Stomach (tissue), 9 donors: Measurements from ENCODE around the gene IL2RG. TPM values are rescaled to one million over a fixed set of nuclear protein-coding genes. Genes with fewer than 3 reads are reported as not detected.

ENCODE experiments used
- DNase-seq, 2 donors: peaks; one replicate each; pipeline versions ENCODE4 v3.0.0 to v3.0.0-alpha.2; 2013 to 2019
- H3K27ac ChIP-seq, 5 donors: fragments of 200-600 bp in 4 of 5; sonication (generic) in 4 of 5; one replicate each; pipeline ENCODE4 v1.5.1; 2013 to 2019; ENCODE audit warnings: mild to moderate bottlenecking in 1 of 5, moderate library complexity in 1 of 5
- H3K27me3 ChIP-seq, 3 donors: fragments of 200-600 bp; sonication (generic); one replicate each; pipeline ENCODE4 v1.5.1; 2017 to 2019; ENCODE audit warnings: mixed run types in 1 of 3
- H3K36me3 ChIP-seq, 4 donors: fragments of 200-600 bp; sonication (generic); 1 replicate in 3 of 4; 2 replicates in 1 of 4; pipeline ENCODE4 v1.5.1; 2016 to 2019
- H3K4me1 ChIP-seq, 4 donors: fragments of 200-600 bp; sonication (generic); one replicate each; pipeline ENCODE4 v1.5.1; 2016 to 2019
- H3K4me3 ChIP-seq, 4 donors: fragments of 200-600 bp; sonication (generic) in 3 of 4; one replicate each; pipeline ENCODE4 v1.5.1; 2016 to 2019; ENCODE audit warnings: mild to moderate bottlenecking in 1 of 4
- H3K9me3 ChIP-seq, 4 donors: fragments of 200-600 bp; sonication (generic); one replicate each; pipeline ENCODE4 v1.5.1; 2016 to 2019
- EP300 ChIP-seq: sonication (generic); formaldehyde crosslinking; IDR thresholded peaks from one replicate; pipeline ENCODE4 v1.6.1; 2017; ENCODE audit warnings: antibody characterized with exemption
- POLR2A ChIP-seq, 4 donors: fragments of 450-650 bp; IDR thresholded peaks; one replicate each; pipeline ENCODE4 v1.6.1; 2016; ENCODE audit warnings: antibody characterized with exemption in 4 of 4, control low read depth in 2 of 4, mild to moderate bottlenecking in 1 of 4, moderate library complexity in 1 of 4
- POLR2AphosphoS5 ChIP-seq, 3 donors: sonication (generic); formaldehyde crosslinking; IDR thresholded peaks; one replicate each; pipeline ENCODE4 v1.6.1; 2016; ENCODE audit warnings: antibody characterized with exemption in 3 of 3
- WGBS, 5 donors: extraction: QIAGEN DNeasy Blood & Tissue Kit in 3 of 5; methylation state at CpG; one replicate each; pipeline versions ENCODE4 v1.1.5 to v1.1.7; 2013 to 2018; 5-methylcytosine and 5-hydroxymethylcytosine counted together
- intact Hi-C: fragments of 100-400 bp; cut with DNase I; formaldehyde crosslinking; loops from one replicate; pipeline ENCODE4 v1.15.1; 2023; ENCODE audit warnings: low total_unique reads
- polyA plus RNA-seq, 3 donors: library from polyadenylated mRNA; stranded (reverse); fragments of 200-250 nt; gene quantifications; one replicate each; pipeline ENCODE4 v1.2.3, GENCODE V29; 2013
- total RNA-seq, 5 donors: library from RNA; depleted of rRNA; stranded (reverse); fragments of >200 nt; gene quantifications; one replicate each; pipeline versions ENCODE4 v1.1.0 to v1.2.3, GENCODE V29; 2014 to 2016
- TF ChIP-seq, protein P1 (sequence below), 7 experiments: fragments of 450-650 bp in 4 of 7; fragments of 200-600 bp in 3 of 7; sonication (generic) in 3 of 7; IDR thresholded peaks; one replicate each; pipeline ENCODE4 v1.5.1; 2016 to 2019; ENCODE audit warnings: antibody characterized with exemption in 7 of 7, control low read depth in 2 of 7, mild to moderate bottlenecking in 1 of 7
- donor health status: healthy with polysubstance abuse.
- donor health status: Bipolar disorder and iron deficiency.
- donor health status: healthy.

IL2RG gene
- total and polyA plus RNA-seq, 8 donors: 0.89 to 11.2 (median 9.0) TPM

DNA sequence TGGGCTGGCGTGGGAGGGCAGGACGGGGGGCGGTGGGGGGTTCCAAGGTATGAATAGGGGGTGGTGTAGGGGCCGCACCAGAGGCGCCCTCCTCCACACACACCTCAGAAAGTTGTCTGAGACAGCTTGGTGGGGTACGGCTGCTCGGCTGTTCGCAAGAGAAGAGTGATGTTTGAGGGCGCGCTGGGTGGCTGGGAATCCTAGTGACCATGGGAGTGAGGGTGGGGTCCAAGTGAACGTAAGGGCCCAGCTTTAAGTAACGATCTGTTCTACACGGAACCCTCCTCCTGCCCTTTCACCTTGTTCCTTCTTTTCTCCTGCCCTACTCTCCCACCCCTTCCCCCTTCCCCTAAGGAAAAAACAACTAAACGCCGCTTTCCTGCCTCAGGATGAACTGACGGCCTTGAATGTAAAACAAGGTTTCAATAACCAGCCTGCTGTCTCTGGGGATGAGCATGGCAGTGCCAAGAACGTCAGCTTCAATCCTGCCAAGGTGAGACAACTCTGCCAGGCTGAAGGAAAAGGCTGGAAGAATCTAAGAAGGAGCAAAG is 7.7 kb upstream of the IL2RG start:
- Histone ChIP-seq H3K4me3 (peak overlapping the region; percentile 57 to 69 (median 63)), H3K4me1 (peaks cover 0 to 25% (median 12%) of the 10 kb centered on the region in 4 donors), H3K9me3 (no peaks in the 10 kb centered on the region), H3K36me3 (peaks cover 6 to 40% (median 35%) of the 10 kb centered on the region in 4 donors), H3K27ac (peak overlapping the region in 4 of 5 donors; percentile 82 to 87 (median 86)), H3K27me3 (no peaks in the 10 kb centered on the region)
- TF ChIP-seq POLR2AphosphoS5 (IDR thresholded peaks at IDR 0.05) (no peak), POLR2A (IDR thresholded peaks at IDR 0.05) (no peak), EP300 (no peak)
- TF ChIP-seq, protein P1, sequence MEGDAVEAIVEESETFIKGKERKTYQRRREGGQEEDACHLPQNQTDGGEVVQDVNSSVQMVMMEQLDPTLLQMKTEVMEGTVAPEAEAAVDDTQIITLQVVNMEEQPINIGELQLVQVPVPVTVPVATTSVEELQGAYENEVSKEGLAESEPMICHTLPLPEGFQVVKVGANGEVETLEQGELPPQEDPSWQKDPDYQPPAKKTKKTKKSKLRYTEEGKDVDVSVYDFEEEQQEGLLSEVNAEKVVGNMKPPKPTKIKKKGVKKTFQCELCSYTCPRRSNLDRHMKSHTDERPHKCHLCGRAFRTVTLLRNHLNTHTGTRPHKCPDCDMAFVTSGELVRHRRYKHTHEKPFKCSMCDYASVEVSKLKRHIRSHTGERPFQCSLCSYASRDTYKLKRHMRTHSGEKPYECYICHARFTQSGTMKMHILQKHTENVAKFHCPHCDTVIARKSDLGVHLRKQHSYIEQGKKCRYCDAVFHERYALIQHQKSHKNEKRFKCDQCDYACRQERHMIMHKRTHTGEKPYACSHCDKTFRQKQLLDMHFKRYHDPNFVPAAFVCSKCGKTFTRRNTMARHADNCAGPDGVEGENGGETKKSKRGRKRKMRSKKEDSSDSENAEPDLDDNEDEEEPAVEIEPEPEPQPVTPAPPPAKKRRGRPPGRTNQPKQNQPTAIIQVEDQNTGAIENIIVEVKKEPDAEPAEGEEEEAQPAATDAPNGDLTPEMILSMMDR (IDR thresholded peaks at IDR 0.05): no peak
- 2 to 43% (median 6%) methylated on average over 6 to 17 of the region's 17 CpGs for WGBS, 5 donors
- DNase-seq: no peak
- intact Hi-C loops: no loop called here

DNA sequence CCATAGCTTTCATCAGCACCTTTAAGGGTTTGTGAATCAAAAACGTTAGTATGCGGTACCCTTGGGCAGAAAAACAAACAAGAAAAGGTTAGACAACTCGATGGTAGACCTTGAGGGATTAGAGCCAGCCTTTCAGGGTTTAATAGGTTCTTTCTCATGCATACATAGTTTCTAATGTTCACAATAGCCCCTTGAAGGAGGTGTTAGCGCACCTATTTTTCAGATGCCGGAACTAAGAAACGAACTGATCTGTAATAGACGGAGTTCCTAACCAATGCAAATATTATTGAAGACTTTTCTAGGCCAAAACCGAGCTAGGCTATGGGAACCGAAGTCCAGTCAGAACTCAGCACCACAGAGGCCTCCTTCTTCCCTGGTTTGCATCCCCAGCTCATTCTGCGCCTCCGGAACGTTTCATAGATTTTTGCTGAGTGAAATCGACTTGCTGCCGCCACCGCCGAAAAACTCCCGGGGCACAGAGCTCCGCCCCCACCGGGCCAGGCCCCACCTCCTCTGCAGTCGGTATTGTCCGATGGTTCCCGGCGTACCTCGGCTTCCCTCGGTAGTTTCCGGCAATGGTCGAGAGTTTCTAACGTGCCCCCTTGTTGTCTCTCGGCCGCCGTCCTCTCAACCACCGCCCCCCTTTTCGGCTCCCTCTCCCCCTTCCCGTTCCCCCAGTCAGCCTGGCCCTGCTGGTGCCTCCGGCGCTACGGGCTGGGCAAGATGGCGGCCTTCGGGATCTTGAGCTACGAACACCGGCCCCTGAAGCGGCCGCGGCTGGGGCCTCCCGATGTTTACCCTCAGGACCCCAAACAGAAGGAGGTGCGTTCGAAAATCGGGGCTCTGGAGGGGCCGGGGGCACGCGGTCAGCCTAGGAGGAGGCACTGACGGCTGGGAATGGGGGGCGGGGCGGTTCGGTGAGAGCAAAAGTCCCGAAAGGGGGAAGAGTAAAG is 6.9 kb upstream of the IL2RG start, which contains the start of gene MED12:
Gene MED12, plus strand, starts transcription at position 565 of the 953 bp plus-strand sequence. Its CDS starts 159 bp downstream, at position 724.
- Histone ChIP-seq H3K9me3 (no peaks in the 10 kb centered on the region), H3K4me3 (peak within 1 kb of the TSS; percentile 57 to 69 (median 63)), H3K4me1 (peaks cover 0 to 25% (median 12%) of the 10 kb centered on the region in 4 donors), H3K36me3 (peaks cover under 1 to 33% (median 27%) of the 10 kb centered on the region in 4 donors), H3K27me3 (no peaks in the 10 kb centered on the region), H3K27ac (peak within 1 kb of the TSS; percentile 72 to 87 (median 86))
- peak; percentile 80 to 95 for DNase-seq
- TF ChIP-seq, protein P1 (IDR thresholded peaks at IDR 0.05): no peak
- TF ChIP-seq POLR2AphosphoS5 (IDR thresholded peaks at IDR 0.05): peak in 2 of 3 donors; percentile 13 to 48
- WGBS, 5 donors: 0 to 27% (median 2%) methylated on average over 28 to 56 of the region's 56 CpGs
- intact Hi-C loops: no loop called here

DNA sequence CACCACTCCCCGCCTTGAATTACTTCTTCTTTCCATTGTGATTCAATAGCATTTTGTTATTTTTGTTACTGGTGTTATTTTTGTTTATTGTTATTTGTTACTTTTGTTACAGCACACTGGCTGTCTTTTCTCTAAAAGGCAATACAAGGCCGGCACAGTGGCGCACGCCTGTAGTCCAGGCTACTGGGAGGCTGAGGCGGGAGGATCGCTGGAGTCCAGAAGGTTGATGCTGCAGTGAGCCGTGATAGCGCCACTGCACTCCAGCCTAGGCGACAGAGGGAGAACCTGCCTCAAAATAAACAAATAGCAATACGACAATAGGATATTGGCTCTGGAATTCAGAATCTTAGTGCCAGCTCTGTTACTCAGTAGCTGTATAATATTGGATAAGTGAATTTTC is 6.0 kb upstream of the IL2RG start:
- Histone ChIP-seq H3K27ac (no peak overlapping the region), H3K36me3 (peaks cover 0 to 23% (median 18%) of the 10 kb centered on the region in 4 donors), H3K9me3 (no peaks in the 10 kb centered on the region), H3K27me3 (no peaks in the 10 kb centered on the region), H3K4me1 (peaks cover 0 to 25% (median 12%) of the 10 kb centered on the region in 4 donors), H3K4me3 (no peak overlapping the region)
- no peak for DNase-seq
- intact Hi-C loops: no loop called here
- TF ChIP-seq POLR2A (IDR thresholded peaks at IDR 0.05) (no peak), POLR2AphosphoS5 (IDR thresholded peaks at IDR 0.05) (no peak), EP300 (no peak)
- TF ChIP-seq, protein P1 (IDR thresholded peaks at IDR 0.05): no peak
- WGBS, 5 donors: 71 to 82% (median 79%) methylated on average over 9 to 10 of the region's 10 CpGs

DNA sequence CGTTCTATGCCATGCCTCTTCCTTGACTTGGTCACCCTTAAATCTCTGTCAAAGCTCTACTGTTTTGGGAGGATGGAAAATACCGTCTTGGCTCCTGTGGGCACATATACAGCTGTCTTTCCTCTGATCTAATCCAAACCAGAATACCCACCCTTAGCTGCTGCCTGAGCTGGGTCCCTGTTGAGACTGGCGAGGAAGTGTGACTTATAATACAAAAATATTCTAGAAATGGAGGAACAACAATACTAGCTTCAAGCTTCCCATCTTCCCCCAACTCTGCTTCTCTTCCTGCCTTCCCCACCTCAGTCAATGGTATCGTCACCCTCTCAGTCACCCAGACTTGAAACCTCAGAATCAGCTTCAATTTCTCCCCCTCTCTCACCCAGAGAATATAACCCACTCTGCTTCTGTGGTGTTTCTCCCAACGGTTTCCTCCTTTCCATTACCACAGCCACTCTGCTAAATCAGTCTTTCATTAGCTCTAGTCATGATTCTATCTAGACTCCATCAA is 599 bp upstream of the IL2RG start:
- H3K9me3 ChIP-seq: no peaks in the 10 kb centered on the region
- no peaks in the 10 kb centered on the region for H3K27me3 ChIP-seq
- TF ChIP-seq POLR2A (IDR thresholded peaks at IDR 0.05): no peak
- TF ChIP-seq, protein P1 (IDR thresholded peaks at IDR 0.05): no peak
- TF ChIP-seq EP300: no peak
- no peak for TF ChIP-seq POLR2AphosphoS5 (IDR thresholded peaks at IDR 0.05)
- DNase-seq: no peak
- no peak overlapping the region for H3K4me3 ChIP-seq
- intact Hi-C loops: no loop called here
- H3K4me1 ChIP-seq: no peaks in the 10 kb centered on the region
- no peaks in the 10 kb centered on the region for H3K36me3 ChIP-seq
- WGBS, 5 donors: 51 to 59% (median 53%) methylated on average over 5 of the region's 5 CpGs
- peak overlapping the region; percentile 10 to 71 (median 51) for H3K27ac ChIP-seq
